ENCODE results near the gene GAP43.

The GAP43 gene

DNA sequence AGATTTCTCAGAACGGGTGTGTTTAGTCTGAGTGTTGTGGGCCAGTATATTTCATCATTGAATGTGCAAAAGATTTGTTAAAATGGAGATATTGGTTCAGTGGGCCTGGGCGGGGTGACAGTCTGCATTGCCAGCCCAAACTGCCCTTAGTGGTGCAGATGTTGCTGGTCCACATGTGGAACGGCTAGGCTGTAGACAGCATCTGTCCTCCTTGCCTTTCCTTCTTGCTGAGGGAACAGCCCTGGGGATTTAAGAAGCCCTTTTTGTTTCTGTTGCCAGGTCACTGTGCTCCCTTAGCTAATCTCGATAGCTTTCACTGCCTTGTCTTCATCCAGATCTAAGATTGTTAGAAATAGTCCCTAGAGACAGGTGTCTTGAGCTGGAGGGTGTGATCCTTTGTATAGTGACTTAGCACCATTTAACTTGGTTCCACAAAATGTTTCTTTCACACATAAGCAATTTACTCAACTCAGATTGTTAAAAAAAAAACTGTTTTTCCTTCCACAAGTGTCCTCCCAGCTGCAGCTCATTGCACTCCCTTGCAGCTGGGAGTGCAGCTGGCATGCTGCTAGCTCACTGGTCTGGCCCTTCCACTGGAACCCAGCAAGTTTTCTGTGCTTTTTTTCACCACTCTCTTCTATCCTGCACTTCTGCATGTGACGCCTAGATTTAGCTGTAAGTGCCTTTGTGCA is 37.5 kb downstream of the GAP43 start:
- DNase-seq (ENCODE audit: low spot score) (no peak), FAIRE-seq (no peak)

DNA sequence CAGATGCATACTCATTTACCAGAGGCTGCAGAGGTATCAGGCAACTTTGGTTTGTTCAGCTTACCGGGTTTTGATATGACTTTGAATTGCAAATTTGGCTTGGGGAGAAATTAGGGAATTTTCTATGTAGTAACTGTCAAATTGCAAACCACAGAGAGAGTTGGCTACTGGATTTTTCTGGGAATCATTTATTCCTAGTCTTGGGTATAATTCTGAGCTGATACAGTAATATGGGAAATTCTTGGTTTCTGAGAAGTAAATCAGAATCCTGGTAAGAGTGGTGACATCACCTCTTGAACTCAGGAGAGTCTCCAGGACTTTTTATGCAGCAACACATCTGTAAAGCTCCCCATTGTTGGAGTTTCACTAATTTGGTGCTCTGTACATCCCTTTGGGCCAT is 39.0 kb downstream of the GAP43 start:
- FAIRE-seq, result no peak
- no peak for DNase-seq (ENCODE audit: low spot score)

DNA sequence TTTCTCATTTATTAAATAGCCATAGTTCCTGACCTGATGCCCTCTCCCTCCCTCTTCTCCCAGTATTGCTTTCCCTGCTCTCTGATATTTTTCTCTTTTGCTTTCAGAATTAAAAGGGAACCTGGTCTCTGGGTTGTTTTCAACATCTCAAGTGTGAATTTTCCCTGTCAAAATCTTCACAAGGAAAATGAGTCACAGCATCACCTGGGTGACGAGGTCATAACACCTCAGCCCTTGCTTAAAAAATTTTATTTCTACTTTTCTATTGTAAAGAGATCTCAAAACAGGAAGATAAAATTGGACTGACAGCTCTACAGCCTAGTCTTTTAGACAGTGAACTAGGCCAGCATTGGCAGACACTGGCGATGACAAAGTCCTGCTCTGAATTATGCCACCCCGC is 40.1 kb downstream of the GAP43 start:
- FAIRE-seq (no peak), DNase-seq (ENCODE audit: low spot score) (no peak)

DNA sequence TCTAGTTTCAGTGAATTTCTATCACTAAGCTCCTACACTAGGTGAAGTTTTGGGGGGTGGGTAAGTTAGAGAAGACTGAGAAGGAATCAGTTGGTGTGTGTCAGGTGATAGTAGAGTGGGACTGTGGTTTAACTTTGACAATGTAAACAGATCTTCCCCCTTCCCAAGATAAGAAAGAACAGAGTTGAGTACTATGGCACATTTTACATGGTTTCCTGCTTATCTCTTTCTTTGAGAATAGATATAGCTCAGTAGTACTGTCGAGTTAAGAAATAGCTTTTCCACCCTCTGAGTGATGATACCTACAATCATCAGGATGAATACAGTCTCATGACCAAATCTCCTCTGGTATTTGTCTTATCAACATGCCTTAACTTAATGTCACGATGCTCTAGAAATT is 42.8 kb downstream of the GAP43 start:
- FAIRE-seq (no peak), DNase-seq (ENCODE audit: low spot score) (no peak)

DNA sequence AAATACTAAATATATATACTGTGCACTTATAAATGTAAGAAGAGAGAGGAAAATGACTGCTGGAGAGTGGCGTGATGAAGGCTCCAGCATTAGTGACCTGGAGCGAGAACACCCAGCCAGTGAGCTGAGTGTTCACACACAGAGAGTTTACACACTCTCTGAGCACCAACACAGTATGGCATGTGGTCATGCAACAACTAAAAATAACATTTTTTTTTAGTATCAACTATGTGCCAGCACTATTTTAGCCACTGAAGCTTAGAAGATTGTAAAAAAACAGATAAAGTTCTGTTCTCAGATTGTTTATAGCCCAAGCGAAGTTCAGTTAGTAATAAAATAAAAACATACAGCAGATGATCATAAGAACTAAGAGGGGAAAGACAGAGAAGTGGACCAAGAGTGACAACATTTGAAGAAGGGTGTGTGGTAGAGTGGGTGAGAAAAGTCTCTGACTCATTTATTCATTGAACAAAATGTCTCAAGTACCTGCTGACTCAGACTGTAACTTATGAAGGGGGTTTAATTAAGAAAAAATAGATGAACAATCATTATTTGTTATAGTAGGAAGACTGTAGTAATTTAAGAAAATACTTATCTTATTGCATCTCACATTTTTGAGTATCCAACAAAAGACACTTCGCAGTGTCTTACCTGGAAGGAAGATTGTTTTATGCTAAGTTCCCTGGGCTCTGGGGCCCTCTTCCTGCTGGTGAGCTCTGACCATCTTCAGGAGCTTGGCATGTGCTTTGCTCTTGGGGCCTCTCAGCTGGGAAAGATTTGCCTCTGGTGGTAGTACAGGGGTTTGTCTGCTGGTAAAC is 43.8 kb downstream of the GAP43 start:
- FAIRE-seq (no peak), DNase-seq (ENCODE audit: low spot score) (no peak)

DNA sequence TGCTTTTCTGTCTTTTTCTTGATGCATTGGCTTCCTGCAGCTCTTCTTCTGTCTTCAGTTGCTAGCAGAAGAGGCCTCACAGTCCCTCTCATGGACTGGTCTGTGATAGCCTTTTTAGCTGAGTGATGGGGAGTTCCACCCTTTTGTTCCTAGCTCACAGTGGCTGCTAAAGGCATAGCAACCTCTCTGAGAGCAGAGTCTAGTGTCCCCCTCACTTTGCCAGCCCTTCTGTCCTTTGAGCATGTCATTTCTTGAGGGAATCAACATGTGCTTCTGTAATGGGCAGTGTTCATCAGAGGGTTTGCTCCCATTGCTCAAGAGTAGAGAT is 44.4 kb downstream of the GAP43 start:
- DNase-seq (ENCODE audit: low spot score) (no peak), FAIRE-seq (no peak)

DNA sequence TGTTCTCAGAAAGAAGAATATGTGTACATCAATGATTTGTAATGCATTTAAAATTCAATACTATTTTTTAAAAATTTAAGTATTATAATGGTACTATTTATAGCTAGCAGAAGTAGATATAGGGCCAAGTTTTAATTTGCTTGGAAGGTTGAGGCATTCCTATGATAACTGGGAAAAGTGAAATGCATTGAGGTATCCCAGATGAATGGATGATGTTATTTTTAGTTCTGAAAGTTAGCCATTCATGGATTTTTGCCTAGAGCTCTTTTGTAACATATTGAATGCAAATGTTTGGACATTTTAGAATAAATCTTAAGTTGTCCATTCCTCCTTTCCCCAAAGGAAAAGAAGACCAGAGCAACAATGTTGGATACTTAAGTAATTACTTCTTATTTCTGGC is 47.6 kb downstream of the GAP43 start:
- no peak for FAIRE-seq
- DNase-seq (ENCODE audit: low spot score), result no peak

DNA sequence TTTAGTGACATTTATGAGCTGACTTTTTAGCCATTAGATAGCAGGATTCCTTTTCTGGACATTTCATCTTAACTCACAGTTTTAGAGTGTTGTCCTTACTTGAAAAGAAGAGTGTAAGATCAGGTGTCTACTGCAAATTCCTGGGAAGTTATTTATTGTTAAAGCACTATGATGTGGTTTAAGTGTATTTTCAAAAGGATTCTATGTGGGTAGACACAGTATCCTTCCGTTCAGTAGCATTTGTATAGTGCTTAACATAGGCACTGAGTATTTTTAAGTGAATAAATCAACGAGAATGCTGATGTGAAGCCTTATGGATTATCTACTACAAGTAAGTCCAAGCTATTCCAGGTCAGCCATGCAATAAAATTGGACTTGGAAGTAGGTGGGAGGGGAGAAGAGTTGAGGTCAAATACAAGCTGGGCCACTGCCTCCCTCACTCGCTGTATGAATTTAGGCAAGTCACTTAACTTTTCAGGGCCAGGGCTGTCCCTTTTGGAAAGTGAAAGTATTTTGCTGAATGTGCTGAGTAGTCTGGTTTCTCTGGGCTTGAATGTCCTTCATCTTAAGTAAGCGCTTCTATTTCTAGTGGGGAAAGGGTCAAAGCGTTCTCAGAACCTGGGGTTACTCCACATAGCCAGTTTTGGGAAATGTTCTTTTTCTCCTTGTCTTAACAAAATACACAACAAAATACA is 48.6 kb downstream of the GAP43 start:
- DNase-seq (ENCODE audit: low spot score) (no peak), FAIRE-seq (no peak)

DNA sequence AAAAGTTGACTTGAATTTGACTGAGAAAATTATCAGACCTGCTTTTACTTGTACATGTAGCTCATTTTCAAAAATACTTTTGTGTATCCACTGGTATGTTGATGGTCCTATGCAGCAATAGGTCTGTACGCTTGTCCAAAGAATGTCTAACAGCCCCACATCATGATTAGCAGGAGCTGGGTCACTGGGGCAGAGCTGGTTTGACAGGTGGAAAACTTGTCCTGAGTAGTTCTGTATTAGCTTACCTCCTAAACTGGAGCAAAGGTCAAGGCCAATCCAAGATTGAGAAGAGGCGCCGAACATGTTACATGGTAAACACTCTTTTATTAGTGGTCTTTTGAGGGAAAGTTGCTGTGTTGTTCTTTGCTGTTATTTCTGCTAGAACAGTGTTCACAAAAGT is 50.6 kb downstream of the GAP43 start:
- FAIRE-seq (no peak), DNase-seq (ENCODE audit: low spot score) (no peak)

DNA sequence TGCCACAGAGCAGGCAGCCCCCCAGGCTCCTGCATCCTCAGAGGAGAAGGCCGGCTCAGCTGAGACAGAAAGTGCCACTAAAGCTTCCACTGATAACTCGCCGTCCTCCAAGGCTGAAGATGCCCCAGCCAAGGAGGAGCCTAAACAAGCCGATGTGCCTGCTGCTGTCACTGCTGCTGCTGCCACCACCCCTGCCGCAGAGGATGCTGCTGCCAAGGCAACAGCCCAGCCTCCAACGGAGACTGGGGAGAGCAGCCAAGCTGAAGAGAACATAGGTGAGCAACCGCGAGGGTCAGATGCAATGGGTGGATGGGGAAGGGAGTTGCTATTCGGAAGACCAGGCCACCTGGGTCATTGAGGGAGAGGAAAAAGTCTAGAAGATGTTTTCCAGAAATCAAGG is 53.0 kb downstream of the GAP43 start:
- no peak for DNase-seq (ENCODE audit: low spot score)

DNA sequence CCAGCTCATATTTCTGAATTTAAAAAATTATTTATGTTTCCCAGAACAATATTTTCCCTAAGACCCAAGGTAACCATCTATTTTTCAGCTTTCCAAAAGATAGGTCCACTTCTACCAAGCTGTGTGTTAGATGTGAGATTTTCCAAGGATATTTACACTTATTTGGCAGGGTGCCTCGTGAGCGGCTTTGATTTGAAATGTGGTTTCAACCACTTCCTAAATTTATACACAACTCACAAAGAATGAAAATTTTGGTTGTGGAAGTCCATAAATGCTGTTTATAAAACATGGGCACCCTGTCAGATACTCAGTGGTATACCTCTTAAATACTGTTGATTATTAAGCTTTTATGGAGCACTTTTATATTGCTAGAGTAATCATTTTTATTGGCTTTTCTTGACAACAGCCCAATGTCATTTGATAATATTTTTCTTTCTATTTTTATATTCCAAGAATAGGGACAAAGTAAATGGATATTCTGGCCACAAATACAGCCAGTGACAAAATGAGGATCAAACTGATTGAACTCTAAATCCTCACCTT is 57.6 kb downstream of the GAP43 start:
- FAIRE-seq (no peak), DNase-seq (ENCODE audit: low spot score) (no peak)

More for the DNA sequence above, 53.0 kb downstream of the GAP43 start:
- no peak for FAIRE-seq

DNA sequence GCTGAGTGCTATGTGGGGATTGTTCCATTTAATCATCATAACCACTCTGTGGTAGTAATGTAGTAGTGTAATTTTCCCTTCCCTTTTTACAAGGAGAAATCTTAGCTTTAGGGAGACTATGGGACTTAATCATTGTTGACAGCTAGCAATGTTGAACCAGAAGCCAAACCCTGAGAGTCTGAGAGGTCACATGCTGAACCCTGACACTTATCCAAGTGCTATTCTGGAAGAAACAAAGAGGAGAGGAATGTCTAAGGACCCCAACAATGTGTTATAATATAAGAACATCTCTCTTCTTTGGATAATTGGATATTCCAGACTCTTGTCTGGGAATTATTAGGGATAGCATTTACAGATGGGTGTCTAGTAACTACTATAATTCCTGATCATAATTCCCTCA is 58.4 kb downstream of the GAP43 start:
- no peak for FAIRE-seq

DNA sequence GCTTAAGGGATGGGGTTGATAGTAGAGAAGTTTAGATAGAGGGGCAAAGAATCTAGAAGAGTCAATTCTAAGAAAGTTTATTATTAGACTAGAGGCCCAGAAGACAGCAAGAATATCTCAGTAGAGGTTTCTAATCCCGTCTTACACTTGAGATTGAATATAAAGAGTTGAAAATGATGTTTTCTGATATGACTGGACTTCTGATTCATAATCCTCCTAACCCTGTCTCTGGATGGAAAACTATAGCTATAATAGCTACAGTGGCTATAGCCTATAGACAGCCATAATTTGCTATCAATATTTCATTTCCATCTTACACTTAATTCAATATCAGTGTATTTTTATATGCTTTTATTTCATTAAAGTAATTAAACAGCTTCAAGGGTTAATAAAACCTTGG is 60.0 kb downstream of the GAP43 start:
- no peak for DNase-seq (ENCODE audit: low spot score)
- no peak for FAIRE-seq

More for the DNA sequence above, 58.4 kb downstream of the GAP43 start:
- DNase-seq (ENCODE audit: low spot score), result no peak

DNA sequence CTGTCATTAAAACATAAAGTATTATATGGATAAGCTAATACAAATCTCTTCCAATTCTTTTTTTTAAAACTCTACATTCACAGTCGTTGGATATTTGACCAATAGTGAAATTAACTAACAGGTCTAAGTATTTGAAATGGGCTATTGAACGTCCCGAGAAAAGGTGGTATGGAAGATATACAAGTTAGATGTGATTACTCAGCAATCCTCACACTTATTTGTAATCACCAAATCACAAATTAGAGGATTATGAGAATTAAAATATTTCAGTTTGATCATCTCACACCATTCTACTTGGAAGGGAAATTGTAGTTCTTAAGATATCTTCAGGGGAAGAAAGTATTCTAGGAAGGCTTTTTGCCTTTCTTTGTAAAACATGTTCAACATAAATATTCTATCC is 60.5 kb downstream of the GAP43 start:
- no peak for FAIRE-seq
- DNase-seq (ENCODE audit: low spot score), result no peak

DNA sequence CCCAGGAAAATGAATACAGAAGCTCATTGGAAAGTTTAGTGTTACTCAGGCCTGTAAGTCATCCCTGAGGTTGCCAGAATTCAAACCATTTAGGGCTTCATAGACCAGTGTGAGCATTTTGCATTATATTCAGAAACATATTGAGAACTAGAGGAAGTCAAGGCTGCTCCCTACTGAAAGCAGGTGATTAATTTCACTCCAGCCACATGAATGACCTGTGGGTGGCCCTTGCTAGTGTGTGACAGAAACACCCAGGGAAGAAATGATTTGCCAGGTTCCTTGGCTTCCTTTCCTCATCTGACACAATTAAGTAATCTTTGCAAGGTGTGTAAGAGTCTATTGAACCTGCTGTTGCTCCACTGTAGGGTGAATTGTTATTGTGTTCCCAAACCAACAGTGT is 61.8 kb downstream of the GAP43 start:
- no peak for DNase-seq (ENCODE audit: low spot score)
- FAIRE-seq, result no peak

DNA sequence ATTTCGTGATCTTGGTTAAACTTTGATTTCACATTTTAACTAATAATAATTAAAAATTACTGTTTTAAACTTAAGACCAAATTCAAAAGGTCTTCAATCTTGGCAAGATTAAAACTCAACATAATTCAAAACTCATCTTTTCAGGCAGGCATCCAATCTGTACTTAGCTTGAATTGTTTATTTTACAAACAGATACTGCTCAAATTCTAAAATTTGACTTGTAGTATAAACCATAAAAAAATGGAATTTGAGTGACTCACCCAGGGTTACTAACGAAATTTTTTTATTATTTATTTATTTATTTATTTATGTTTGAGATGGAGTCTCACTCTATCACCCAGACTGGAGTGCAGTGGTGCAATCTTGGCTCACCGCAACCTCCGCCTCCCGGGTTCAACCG is 64.4 kb downstream of the GAP43 start:
- FAIRE-seq (no peak), DNase-seq (ENCODE audit: low spot score) (no peak)

DNA sequence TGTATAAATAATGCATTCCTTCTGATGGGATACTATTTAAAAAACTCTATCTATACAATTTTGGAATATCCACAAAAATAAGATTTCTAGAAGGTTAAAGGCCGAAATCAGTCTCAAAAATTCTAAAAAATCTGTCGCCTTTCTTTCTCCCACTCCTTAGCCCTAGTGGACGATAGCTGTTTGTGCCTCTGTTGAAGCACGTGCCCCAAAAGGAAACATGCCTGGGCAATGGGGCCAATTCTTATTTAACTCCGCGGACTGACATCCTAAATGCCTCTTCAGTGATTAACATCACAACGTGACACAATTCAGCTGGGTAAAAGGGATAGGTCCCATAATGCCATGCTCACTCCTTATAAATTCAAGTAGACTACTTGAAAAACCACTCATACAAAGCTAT is 65.1 kb downstream of the GAP43 start:
- DNase-seq (ENCODE audit: low spot score) (no peak), FAIRE-seq (no peak)

DNA sequence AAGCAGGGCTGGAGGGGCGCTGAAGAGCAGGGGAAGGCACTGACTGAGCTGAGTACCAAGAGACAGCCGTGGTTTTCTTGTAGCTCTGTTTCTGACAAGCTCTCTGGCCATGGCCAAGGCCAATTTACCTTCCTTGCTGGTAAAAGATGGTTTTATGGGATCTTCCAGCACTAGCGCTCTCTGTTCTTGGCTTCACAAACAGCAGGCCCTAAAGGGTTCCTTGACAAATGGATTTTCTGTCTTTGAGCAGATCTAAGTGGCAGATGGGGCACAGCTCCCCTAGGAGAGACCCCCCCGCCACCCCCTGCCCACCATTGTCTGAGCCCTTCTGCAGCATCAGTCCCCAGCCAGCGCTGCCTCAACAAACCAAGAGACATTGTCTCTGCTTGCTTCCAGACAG is 66.6 kb downstream of the GAP43 start:
- FAIRE-seq (no peak), DNase-seq (ENCODE audit: low spot score) (no peak)

DNA sequence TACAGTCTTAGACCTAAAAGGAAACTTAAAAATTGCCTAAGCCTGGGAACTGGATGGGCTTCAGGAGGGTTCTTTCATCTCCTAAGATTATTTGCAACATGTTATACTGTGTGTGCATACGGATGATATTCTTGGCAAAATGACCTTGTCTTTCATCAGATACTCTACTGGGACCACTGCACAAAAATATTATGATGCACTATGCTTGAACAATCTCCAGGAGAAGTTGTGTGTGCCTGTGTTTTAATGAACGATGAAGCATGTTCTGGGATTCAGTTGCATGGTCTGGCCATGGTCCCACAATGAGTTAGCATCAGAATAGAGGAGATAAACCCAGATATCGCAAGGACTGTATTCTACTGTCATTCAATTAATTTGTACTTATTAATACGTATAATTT is 68.7 kb downstream of the GAP43 start:
- FAIRE-seq (no peak), DNase-seq (ENCODE audit: low spot score) (no peak)

DNA sequence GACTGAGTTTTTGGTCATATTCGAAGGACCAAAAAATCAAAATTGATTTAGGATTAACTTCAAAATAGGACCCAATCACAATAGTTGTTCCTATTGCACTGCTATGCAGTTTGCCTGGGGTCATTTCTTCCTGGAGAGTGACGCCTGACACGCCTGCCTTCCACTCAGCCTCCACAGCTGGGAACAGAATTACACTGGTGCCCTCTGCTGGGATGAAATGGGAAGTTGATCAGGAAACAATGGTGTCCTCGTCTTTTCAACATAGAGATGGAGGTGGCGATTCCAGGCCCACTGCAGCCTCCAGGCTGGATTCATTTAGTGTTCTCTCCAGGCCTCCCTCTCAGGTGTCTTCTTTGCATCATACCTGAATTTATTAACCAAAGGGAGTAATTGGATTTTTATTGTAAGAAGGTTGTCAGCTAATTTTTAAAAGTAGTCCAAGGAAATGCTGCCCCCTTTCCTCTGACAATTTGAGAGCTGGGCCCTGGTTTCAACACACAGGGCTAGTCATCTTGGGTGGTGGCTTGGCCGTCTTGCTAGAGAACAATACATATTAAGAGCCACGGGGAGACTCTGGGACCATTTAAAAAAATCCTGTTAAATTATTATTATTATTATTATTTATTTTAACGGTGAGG is 69.7 kb downstream of the GAP43 start:
- peak; percentile 57 for FAIRE-seq

DNA sequence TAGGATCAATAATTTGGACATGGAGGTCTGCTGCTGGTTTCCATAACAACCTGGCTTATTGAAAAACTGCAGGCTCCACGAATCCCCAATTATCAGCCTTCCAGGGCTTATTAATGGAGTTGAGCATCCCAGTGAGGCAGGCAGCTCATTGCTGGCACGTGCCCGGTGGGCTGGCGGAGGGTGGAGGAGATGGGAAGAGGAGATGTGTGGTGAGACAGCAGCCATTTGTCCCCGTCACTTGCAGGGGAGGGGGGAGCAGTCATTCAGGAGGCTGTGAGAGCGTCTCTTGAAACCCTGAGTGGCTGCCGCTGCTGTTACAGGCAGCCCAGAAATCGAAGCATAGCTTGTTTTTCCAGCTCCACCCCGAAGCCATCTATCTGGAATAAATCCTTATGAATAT is 70.6 kb downstream of the GAP43 start:
- FAIRE-seq, result no peak
- no peak for DNase-seq (ENCODE audit: low spot score)

More for the DNA sequence above, 69.7 kb downstream of the GAP43 start:
- peak; percentile 56 for DNase-seq (ENCODE audit: low spot score)

DNA sequence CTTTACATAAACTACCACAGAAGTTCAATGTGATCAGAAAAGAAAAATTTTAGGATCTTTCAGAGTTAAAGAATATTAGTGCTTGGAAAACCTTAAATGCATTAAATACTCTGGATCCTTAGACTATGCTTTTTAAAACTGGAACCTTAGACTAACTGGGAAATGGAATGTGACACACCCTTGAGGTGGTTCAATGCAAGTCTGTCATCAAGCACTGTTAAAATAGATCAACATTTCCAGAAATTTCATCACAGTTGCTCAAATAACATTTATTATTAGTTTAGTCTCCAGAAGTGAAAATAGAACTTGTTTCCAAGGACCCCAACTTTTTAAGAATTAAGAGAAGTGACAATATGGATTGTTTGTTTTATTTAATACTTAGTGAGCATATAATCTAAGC is 71.8 kb downstream of the GAP43 start:
- DNase-seq (ENCODE audit: low spot score), result no peak
- no peak for FAIRE-seq
